GM12864 (cell line): ENCODE measurements around the gene TBC1D16.

Experiments
- DNase-seq: peaks from one replicate; pipeline ENCODE4 v3.0.0-alpha.2; 2011; ENCODE audit warnings: low read depth
- H3K4me3 ChIP-seq: 2 replicates; pipeline ENCODE4 v1.5.1; 2011; ENCODE audit warnings: mild to moderate bottlenecking, low read depth, low read length, control low read depth
- CTCF ChIP-seq: IDR thresholded peaks from 2 replicates; pipeline ENCODE4 v1.5.1; 2011; ENCODE audit warnings: low read depth, mild to moderate bottlenecking, moderate library complexity, low read length, control low read depth, inconsistent platforms; ENCODE audit errors: missing control alignments

Gene TBC1D16

GRCh38 chr17:80002070-80002641 lies 33.5 kb downstream of the TBC1D16 start:
- DNase-seq: no peak
- TF ChIP-seq CTCF: no peak
- no peak overlapping the region for H3K4me3 ChIP-seq

- TF ChIP-seq CTCF: no peak
- no peak for DNase-seq
- H3K4me3 ChIP-seq: no peak overlapping the region
Observed at GRCh38 chr17:80000981-80001775, 34.5 kb downstream of the TBC1D16 start.

- no peak overlapping the region for H3K4me3 ChIP-seq
- DNase-seq: no peak
- no peak for TF ChIP-seq CTCF
Observed at GRCh38 chr17:80000136-80000535, 35.5 kb downstream of the TBC1D16 start.

GRCh38 chr17:79997011-79997660 lies 38.5 kb downstream of the TBC1D16 start:
- peak; percentile 30 for DNase-seq
- no peak for TF ChIP-seq CTCF
- H3K4me3 ChIP-seq: no peak overlapping the region

- TF ChIP-seq CTCF: no peak
Observed at GRCh38 chr17:79996291-79996690, 39.4 kb downstream of the TBC1D16 start.

GRCh38 chr17:79995696-79996095 lies 40.0 kb downstream of the TBC1D16 start:
- no peak for TF ChIP-seq CTCF

More at GRCh38 chr17:79996291-79996690, 39.4 kb downstream of the TBC1D16 start:
- H3K4me3 ChIP-seq: no peak overlapping the region
- DNase-seq: no peak

More at GRCh38 chr17:79995696-79996095, 40.0 kb downstream of the TBC1D16 start:
- no peak overlapping the region for H3K4me3 ChIP-seq
- no peak for DNase-seq
